HG03066 (cell line): ENCODE data around the gene LDLRAD4.
"Not testable (repeated sequence)": the region's sequence is repeated elsewhere in the genome, so short reads cannot be mapped to it uniquely, and the experiment has no call there.

Source experiments
- ATAC-seq: cut with Tn5 transposase; IDR thresholded peaks from one replicate; pipeline ENCODE4 v1.9.1; 2021; ENCODE audit warnings: low read depth; ENCODE audit not compliant: unreplicated experiment

Gene LDLRAD4

DNA sequence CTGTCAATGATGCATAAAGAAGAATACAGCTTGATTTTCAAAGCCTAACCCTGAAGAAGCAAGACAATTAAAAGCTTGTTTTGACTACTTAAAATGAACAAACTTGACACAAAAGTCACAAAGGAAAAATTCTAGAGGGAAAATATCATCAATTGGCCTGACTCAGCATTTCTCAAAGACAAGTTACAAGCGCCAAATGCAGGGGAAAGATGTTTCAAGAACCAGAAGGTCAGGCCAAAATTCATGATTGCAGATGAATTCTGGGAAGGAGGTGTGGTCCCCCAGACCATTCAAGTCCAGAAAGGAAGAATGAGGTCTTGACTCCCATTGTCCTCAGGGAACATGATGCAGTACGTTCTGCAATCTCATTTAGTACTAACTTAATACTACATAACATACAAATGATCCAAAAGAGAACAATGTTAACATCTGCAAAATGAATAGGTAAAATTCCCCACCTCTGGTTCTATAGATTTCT is 443.3 kb downstream of the LDLRAD4 start:
- no peak for ATAC-seq

DNA sequence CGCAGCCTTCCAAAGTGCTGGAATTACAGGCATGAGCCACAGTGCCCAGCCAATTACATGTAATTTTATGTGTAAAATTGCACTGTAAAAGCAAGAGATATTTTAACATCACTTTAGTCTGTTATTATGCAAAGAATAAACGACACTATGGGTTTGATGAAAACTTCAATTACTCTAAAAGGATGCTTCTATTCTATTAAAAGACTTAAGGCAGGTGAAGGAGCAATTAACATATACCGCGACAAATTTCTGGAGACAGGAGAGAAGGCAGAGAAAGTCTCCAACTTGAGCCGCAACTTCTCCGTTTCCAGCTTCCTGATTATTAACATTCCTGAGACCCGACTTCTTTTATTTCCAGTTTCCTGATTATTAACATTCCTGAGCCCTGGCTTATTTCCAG is 454.1 kb downstream of the LDLRAD4 start:
- no peak for ATAC-seq

DNA sequence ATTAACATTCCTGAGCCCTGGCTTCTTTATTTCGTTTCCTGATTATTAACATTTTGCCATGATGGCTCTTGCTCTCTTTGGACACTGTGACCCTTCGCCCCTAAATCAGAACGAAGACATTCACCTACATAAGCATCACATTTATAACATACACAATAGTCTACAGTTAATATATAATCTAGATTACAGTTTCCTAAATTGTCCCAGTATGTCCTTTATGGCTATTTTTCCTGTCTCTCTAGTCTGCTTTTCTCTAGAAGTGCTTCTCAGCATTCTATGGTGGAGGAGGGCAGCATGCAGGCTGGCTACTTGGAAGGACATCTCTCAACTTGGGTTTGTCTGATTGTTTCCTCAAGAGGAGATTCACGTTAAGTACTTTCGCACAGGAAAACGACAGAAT is 457.9 kb downstream of the LDLRAD4 start:
- ATAC-seq = no peak

DNA sequence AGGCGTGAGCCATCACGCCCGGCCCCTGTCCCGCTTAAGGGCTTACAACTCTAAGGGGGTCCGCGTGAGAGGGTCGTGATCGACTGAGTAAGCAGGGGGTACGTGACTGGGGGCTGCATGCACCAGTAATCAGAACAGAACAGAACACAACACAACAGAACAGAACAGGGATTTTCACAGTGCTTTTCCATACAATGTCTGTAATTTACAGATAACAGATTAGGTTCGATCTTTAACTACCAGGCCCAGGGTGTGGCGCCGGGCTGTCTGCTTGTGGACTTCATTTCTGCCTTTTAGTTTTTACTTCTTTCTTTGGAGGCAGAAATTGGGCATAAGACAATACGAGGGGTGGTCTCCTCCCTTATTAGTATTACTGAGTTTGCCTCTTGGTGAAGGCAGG is 458.8 kb downstream of the LDLRAD4 start:
- not testable (repeated sequence) for ATAC-seq

DNA sequence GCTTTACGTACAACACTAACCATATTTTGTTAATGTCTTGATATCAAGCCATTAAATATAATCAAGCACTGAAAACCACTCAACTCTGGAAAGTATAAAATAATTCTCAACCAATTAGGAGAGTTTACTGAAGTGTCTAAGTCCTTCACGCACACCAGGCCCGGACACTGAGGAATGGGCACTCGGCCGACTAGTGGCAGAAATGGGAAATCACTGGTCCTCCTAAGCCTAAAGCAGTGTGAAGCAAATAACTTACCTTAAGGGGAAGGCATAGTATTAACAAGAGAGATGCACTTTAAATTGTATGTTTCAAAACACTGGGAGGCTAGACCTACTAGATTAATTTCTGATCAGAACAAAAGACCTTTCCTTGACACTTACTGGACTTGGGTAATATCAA is 462.1 kb downstream of the LDLRAD4 start:
- no peak for ATAC-seq

DNA sequence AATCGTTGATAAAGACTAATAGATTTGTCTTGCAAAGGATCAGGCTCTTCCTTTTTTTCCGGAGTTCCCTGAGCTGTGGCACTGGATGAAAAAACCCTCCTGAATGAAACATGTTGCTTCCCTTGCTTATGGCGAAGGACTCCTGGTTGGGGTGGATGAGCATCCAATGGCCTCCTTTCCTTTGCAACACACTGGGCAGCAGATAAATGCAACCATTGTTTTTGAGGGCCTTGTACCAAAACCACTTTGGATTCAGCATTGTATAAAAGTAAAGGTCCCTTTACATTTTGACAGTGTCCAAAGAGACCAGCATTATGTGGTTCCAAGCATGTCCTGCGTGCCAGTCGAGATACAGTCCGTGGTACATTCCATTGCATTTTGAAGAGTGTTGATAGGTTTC is 463.1 kb downstream of the LDLRAD4 start:
- no peak for ATAC-seq

DNA sequence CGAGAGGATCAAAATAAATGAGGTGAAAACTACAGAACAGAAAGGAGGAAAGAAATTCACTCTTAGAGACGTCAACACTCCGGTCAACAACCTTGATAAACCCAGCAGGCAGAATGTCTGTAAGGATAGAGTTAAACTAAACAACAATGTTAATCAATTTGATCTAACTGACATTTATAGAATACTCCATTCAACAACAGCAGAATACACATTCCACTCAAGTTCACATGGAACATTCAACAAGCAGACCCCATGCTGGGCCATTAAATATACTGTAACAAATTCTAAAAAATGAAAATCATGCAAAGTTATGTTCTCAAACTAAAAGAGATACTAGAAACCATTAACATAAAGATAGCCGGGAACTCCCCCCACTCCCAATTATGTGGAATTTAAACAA is 466.0 kb downstream of the LDLRAD4 start:
- no peak for ATAC-seq

DNA sequence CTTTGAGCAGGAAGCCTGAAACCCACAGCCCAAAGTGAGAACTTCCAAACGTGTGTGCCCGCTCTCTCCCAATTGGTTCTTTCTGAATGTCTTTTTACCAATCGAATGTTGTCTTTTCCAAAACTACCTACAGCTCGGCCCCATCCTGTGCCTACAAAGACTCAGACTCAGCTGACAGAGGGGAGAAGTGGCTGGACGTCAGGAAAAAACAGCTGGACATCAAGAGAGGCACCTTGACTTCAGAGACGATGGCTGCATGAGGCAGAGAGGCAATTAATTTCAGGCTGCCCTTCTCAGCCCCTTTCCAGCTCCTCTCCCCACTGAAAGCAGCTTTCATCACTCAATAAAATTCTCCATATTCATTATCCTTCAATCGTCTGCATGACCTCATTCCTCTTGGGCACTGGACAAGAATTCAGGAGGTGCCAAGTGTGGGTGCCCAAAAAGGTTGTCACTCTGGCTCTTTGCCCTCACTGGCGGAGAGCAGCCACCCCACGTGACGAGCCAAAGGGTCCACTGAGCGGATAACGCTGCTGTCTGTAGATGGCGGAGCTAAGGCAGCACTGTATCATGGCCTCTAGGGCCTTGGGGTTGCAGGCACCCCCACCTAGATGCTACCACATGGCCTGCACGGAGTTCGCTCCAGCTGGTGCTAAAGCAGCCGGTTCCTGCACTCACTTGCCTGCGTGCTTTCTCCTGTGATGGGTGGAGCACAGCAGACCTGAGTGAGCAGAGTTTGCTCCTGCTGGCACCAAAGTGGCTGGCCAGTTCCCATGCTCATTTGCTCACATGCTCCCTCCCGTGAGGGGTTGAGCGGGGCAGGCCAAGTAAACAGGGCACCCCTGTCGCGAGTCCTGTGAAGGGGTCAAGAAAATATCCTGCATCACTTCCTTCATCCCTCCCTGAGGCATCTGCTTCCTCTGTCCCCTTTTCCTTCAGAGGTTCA is 469.9 kb downstream of the LDLRAD4 start:
- ATAC-seq = no peak

DNA sequence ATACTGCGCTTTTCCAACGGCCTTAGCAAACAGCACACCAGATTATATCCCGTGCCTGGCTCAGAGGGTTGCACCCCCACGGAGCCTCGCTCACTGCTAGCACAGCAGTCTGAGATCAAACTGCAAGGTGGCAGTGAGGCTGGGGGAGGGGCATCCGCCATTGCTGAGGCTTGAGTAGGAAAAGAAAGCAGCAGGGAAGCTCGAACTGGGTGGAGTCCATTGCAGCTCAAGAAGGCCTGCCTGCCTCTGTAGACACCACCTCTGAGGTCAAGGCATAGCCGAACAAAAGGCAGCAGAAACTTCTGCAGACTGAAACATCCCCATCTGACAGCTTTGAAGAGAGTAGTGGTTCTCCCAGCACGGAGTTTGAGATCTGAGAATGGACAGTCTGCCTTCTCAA is 471.5 kb downstream of the LDLRAD4 start:
- not testable (repeated sequence) for ATAC-seq

DNA sequence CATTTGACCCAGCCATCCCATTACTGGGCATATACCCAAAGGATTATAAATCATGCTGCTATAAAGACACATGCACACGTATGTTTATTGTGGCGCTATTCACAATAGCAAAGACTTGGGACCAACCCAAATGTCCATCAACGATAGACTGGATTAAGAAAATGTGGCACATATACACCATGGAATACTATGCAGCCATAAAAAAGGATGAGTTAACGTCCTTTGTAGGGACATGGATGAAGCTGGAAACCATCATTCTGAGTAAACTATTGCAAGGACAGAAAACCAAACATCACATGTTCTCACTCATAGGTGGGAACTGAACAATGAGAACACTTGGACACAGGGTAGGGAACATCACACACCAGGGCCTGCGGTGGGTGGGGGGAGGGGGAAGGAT is 476.8 kb downstream of the LDLRAD4 start:
- ATAC-seq = not testable (repeated sequence)

DNA sequence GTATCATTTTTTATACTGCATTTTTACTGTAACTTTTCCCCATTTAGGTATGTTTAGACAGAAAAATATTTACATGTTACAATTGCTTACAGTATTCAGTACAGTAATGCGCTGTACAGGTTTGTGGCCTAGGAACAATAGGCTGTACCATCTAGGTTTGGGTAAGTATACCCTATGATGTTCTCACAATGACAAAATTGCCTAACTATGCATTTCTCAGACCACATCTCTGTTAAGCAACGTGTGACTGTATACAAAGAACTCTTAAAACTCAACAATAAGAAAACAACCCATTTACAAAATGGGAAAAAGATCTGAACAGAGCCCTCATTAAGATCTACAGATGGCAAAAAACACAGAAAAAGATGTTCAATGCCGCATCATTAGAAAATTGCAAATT is 478.4 kb downstream of the LDLRAD4 start:
- ATAC-seq = no peak

DNA sequence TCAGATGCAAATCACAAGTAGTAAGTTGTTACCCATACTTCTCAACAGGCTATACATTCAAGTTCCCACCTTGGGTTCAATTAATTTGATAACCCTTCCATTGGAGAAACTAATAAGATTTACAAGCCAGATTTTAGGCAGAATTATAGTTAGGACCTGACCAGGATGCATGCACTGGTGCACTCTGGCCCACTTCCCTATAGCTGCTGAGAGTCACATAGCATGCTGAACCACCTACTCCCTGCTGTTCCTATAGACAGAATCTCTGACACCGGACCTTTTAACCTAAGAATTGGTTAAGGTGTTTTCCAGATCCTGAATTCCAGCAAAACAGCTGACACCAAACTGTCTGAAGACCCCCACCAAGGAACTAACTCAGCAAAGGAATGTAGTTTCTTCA is 481.6 kb downstream of the LDLRAD4 start:
- no peak for ATAC-seq
